Measurements from ENCODE around the gene GSTK1. TPM values are rescaled to one million over a fixed set of nuclear protein-coding genes. Genes with fewer than 3 reads are reported as not detected.

GSTK1 gene
- total RNA-seq, 4 donors from 2014 or later, result 147 to 319 (median 220) TPM

DNA sequence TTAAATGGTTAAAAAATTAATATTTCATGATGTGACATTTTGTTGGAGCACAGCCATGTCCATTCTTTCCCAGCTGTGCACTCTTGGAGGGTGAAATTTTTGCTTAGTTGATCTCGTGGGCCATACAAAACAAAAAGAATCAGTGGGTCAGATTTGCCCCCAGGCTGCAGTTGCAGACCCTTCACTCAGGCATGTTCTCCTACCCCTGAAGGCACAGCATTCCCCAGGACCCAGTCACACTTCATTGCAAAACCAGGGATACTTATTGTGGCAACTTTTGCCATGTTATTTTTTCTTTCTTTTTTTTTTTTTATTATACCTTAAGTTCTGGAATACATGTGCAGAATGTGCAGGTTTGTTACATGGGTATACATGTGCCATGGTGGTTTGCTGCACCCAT, 35.4 kb upstream of the GSTK1 start:
- WGBS, 2 donors, result 46 to 50% methylated on average over 1 of the region's 1 CpG
- H3K27ac ChIP-seq, result no peak overlapping the region
- no peak for DNase-seq
- H3K9me3 ChIP-seq, result no peaks in the 10 kb centered on the region
- no peaks in the 10 kb centered on the region for H3K4me1 ChIP-seq
- no peaks in the 10 kb centered on the region for H3K27me3 ChIP-seq
- H3K4me3 ChIP-seq (replicated peaks in 1 of 3), result no peak overlapping the region
- intact Hi-C loops (cut with DNase I), result no loop called here
- no peak for TF ChIP-seq POLR2A (IDR thresholded peaks at IDR 0.05)
- TF ChIP-seq, protein P1, sequence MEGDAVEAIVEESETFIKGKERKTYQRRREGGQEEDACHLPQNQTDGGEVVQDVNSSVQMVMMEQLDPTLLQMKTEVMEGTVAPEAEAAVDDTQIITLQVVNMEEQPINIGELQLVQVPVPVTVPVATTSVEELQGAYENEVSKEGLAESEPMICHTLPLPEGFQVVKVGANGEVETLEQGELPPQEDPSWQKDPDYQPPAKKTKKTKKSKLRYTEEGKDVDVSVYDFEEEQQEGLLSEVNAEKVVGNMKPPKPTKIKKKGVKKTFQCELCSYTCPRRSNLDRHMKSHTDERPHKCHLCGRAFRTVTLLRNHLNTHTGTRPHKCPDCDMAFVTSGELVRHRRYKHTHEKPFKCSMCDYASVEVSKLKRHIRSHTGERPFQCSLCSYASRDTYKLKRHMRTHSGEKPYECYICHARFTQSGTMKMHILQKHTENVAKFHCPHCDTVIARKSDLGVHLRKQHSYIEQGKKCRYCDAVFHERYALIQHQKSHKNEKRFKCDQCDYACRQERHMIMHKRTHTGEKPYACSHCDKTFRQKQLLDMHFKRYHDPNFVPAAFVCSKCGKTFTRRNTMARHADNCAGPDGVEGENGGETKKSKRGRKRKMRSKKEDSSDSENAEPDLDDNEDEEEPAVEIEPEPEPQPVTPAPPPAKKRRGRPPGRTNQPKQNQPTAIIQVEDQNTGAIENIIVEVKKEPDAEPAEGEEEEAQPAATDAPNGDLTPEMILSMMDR (IDR thresholded peaks at IDR 0.05), result no peak
- no peaks in the 10 kb centered on the region for H3K36me3 ChIP-seq

DNA sequence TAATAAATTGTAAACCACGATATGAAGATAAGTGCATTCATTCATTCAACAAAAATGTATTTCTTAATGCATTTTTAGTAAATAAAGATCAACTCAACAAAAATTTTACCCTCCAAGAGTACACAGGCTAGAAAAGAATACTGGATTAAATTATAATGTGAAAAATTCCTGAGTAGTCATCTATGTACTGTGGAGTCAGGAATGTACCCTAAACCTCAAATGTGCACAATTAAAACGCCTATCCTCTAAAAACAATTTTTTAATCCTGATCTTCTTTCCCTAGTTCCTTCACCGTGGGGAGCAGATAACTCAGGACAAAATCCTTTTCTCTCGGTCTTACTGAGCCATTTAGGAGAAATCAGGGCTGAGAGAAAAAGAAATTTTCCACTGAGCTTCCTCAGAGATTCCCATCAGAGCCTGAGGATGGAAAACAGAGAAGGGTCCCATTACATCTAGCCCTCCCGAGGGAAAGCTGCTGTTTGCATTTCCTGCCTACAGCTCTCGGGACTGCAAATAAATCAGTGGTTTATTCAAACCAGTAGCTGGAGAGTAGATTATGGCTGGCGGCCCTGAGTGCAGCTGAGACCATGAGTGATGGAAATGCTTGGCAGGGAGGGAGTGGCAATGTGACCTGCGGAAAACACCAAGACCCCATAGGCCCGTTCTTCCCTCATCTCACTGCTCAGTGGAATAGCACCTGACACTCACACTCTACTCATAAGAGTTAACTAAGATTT, 34.0 kb upstream of the GSTK1 start:
- Histone ChIP-seq H3K27me3 (no peaks in the 10 kb centered on the region), H3K4me3 (replicated peaks in 1 of 3) (no peak overlapping the region), H3K4me1 (no peaks in the 10 kb centered on the region), H3K36me3 (no peaks in the 10 kb centered on the region), H3K27ac (no peak overlapping the region), H3K9me3 (no peaks in the 10 kb centered on the region)
- DNase-seq, result no peak
- TF ChIP-seq POLR2A (IDR thresholded peaks at IDR 0.05), result no peak
- TF ChIP-seq, protein P1 (IDR thresholded peaks at IDR 0.05), result no peak
- 52 to 61% methylated on average over 9 of the region's 9 CpGs for WGBS, 2 donors
- intact Hi-C loops (cut with DNase I), result no loop called here

DNA sequence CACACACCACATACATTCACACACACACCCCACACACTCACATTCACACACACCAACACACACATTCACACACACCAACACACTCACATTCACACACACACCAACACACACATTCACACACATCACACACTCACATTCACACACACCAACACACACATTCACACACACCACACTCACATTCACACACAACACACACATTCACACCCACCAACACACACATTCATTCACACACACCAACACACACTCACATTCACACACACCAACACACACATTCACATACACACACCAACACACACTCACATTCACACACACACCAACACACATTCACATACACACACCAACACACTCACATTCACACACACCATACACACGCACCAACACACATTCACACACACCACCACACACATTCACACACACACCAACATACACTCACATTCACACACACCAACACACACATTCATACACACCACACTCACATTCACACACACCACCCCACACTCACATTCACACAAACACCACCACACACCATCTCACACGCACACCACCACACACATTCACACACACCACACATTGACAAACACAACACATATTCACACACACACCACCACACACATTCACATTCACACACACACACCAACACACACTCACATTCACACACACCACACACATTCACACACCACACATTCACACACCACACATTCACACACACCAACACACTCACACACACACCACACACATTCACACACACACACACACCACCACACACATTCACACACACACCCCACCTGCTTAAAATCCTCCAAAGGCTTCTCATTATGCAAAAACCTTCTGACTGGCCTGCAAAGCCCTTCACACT, 32.4 kb upstream of the GSTK1 start:
- no peaks in the 10 kb centered on the region for H3K36me3 ChIP-seq
- H3K4me3 ChIP-seq (replicated peaks in 1 of 3), result no peak overlapping the region
- no peaks in the 10 kb centered on the region for H3K9me3 ChIP-seq
- DNase-seq, result no peak
- no peak for TF ChIP-seq POLR2A (IDR thresholded peaks at IDR 0.05)
- TF ChIP-seq, protein P1 (IDR thresholded peaks at IDR 0.05), result no peak
- 93 to 96% methylated on average over 2 of the region's 2 CpGs for WGBS, 2 donors
- intact Hi-C loops (cut with DNase I), result no loop called here
- no peaks in the 10 kb centered on the region for H3K27me3 ChIP-seq
- no peaks in the 10 kb centered on the region for H3K4me1 ChIP-seq
- H3K27ac ChIP-seq, result no peak overlapping the region

DNA sequence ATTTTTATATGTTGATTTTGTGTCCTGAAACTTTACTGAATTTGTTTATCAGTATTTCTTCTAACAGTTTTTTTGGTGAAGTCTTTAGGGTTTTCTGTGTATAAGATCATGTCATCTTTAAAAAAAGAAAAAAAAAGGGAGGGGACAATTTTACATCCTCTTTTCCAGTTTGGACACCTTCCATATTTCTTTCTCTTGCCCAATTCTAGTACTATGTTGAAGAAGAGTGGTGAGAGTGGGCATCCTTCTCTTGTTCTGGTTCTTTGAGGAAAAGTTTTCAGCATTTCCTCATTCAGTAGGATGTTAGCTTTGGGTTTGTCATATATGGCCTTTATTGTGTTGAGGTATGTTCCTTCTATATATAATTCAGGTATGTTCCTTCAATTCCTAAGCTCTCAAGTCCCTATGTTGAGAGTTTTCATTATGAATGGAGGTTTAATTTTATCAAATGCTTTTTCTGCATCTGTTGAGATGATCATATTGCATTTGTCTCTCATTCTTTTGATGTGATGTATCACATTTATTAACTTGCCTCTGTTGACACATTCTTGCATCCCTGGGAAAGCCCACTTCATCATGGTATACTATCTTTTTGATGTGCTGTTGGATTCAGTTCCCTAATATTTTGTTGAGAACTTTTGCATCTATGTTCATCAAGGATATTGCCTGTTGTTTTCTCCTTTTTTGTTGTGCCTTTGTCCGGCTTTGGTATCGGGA, 29.3 kb upstream of the GSTK1 start:
- Histone ChIP-seq H3K4me1 (no peaks in the 10 kb centered on the region), H3K27ac (no peak overlapping the region), H3K9me3 (no peaks in the 10 kb centered on the region), H3K36me3 (no peaks in the 10 kb centered on the region), H3K4me3 (replicated peaks in 1 of 3) (no peak overlapping the region), H3K27me3 (no peaks in the 10 kb centered on the region)
- WGBS, 2 donors, result 98% methylated on average over 2 of the region's 2 CpGs
- no peak for TF ChIP-seq POLR2A (IDR thresholded peaks at IDR 0.05)
- TF ChIP-seq, protein P1 (IDR thresholded peaks at IDR 0.05), result no peak
- DNase-seq, result no peak
- intact Hi-C loops (cut with DNase I), result no loop called here

Measured in thyroid gland (tissue), 4 donors.